SKM-1 treated with dmso at 0.1 percent for 144 hours (cell line): Measurements from ENCODE around the gene PDE4DIP.
A peak's percentile ranks its signal among the peaks of the same experiment; 100 is the strongest.
"Not testable (repeated sequence)": the region's sequence is repeated elsewhere in the genome, so short reads cannot be mapped to it uniquely, and the experiment has no call there.

ENCODE experiments used
- DNase-seq: peaks from one replicate; lab custom pipeline; 2025; ENCODE audit not compliant: unreplicated experiment; lab: John Stamatoyannopoulos, UW

PDE4DIP gene

GRCh38 chr1:148918836-148919447 is 74.7 kb downstream of the PDE4DIP start:
- DNase-seq = not testable (repeated sequence)

- not testable (repeated sequence) for DNase-seq
Measured at GRCh38 chr1:148921047-148921446, 76.8 kb downstream of the PDE4DIP start.

DNA sequence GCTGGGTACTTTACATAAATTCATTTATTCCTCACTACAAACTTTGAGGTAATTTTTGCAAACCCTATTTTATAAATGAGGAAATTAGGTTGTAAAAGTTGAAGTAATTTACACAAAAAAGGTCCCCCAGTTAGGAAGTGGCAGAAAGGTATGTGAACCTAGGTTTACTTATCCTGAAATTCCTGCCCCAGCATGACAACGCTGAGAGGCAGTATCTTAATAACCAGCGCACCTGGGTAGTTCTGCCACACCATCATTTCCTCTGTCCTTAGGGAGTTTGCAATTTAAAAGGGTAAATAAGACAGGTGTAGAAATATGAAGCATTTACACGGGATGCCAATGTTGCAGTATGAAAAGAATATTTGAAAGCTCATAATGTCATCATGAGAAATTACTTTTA is 79.6 kb downstream of the PDE4DIP start:
- DNase-seq = not testable (repeated sequence)

- not testable (repeated sequence) for DNase-seq
Measured at GRCh38 chr1:148927645-148928044, 83.4 kb downstream of the PDE4DIP start.

DNA sequence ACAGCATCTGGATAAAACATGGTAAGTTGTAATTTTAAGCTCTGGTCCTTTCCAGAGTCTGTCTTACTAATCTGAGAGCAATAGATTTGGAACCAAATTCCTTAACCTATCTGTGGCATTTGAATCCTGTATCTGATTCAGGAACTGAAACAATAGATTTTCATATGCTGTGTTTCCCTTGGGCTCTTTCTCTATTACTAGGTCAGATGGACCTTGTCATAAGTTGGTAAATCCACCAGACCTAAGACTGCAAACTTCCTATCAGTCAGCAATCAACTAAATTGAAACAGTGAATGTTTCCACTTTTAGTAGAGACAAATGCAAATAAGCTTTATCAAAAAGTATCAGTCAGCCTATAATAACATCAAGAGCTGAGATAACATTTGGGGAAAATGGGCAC is 85.0 kb downstream of the PDE4DIP start:
- DNase-seq = not testable (repeated sequence)

- DNase-seq = not testable (repeated sequence)
Measured at GRCh38 chr1:148935381-148936002, 91.3 kb downstream of the PDE4DIP start.

- DNase-seq = not testable (repeated sequence)
Measured at GRCh38 chr1:148942906-148943305, 98.7 kb downstream of the PDE4DIP start.

- not testable (repeated sequence) for DNase-seq
Measured at GRCh38 chr1:148945130-148945529, 100.9 kb downstream of the PDE4DIP start.

DNA sequence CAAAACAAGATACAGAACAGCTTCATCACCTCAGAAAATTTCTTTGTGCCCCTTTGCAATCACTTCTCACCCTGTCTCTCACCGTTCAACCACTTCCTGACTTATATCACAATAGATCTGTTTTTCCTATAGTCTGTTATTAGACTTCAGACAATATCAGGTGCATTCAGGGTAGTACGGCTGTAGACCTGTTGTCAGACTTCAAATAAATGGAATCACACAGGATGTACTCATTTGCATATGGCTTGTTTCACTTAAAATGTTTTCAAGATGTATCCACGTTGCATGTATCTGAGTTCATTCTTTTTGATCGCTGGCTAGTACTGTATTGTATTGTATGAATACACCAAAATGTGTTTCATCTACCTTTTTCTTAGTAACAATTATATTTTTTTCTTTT is 104.5 kb downstream of the PDE4DIP start:
- DNase-seq = not testable (repeated sequence)

- peak; percentile 62 for DNase-seq
Measured at GRCh38 chr1:148951336-148952227, 107.4 kb downstream of the PDE4DIP start.

DNA sequence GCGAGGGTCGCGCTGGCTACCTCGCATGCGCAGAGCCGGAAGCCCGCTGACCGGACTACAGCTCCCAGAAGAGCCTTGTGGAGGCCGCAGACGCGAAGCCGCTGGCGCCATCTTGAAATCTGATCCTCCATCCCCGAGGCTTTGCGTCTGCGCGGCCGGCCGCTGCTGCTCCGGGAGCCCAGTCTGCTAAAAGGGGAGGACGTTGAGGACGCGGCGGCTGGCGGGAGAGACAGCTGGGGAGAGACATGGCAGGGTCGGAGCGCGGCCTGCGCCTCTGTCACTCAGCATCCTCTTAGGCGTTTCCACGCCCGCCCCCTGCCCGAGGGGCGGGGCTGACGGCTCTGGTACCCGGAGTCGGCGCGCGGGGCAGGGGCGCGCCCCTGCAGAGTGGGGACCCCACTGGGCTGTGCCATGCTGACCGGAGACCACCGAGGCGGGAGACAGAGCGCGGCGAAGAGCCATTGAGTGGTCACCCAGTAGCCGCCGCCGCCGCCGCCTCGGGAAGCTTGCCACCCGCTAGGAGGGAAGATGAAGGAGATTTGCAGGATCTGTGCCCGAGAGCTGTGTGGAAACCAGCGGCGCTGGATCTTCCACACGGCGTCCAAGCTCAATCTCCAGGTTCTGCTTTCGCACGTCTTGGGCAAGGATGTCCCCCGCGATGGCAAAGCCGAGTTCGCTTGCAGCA is 108.2 kb downstream of the PDE4DIP start:
- not testable (repeated sequence) for DNase-seq

DNA sequence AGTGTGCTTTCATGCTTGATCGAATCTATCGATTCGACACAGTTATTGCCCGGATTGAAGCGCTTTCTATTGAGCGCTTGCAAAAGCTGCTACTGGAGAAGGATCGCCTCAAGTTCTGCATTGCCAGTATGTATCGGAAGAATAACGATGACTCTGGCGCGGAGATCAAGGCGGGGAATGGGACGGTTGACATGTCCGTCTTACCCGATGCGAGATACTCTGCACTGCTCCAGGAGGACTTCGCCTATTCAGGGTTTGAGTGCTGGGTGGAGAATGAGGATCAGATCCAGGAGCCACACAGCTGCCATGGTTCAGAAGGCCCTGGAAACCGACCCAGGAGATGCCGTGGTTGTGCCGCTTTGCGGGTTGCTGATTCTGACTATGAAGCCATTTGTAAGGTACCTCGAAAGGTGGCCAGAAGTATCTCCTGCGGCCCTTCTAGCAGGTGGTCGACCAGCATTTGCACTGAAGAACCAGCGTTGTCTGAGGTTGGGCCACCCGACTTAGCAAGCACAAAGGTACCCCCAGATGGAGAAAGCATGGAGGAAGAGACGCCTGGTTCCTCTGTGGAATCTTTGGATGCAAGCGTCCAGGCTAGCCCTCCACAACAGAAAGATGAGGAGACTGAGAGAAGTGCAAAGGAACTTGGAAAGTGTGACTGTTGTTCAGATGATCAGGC is 108.8 kb downstream of the PDE4DIP start:
- DNase-seq = not testable (repeated sequence)

DNA sequence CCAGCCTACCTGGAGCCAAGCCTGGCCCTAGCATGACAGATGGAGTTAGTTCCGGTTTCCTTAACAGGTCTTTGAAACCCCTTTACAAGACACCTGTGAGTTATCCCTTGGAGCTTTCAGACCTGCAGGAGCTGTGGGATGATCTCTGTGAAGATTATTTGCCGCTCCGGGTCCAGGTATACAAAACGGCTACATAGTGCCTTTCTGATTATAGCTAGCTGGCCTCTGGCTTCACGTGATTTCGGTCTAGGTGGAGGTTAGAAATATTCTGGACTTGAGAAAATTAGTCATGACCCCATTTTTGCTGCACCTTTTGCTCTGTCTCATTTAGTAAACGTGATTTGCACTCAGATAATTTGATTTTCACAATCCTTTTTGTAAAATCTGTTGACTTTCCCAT is 109.5 kb downstream of the PDE4DIP start:
- not testable (repeated sequence) for DNase-seq

GRCh38 chr1:148958343-148958742 is 114.1 kb downstream of the PDE4DIP start:
- not testable (repeated sequence) for DNase-seq

DNA sequence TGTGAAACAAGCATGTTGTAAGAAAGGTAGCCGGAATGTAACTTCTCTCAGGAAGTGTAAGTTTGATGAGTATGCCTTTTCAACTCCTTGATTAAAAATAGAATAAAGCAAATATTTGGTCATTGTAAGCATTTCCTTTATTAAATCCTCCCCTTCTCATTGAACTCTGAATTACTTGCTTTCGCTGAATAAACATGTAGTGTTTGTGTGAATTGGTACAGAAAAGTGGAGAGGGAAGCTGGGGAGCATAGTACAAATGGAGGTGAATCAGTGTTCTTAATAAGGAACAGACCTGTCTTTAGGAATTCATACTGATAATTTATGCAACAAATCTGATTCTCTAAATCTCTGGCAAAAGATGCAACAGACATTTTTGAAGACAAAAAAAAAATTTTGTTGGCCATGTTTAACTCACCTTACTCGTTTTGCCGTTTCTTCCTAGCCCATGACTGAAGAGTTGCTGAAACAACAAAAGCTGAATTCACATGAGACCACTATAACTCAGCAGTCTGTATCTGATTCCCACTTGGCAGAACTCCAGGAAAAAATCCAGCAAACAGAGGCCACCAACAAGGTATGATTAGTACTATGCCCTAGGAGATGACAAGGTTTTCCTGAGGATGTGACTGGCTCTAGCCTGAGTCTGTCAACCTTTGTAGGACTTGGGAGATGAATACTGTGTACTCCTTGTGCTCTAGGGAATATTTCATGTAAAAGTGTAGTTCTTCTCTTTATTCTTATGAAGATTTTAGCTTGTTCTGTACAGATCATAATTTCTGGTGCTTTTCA is 116.2 kb downstream of the PDE4DIP start:
- not testable (repeated sequence) for DNase-seq

GRCh38 chr1:148962127-148962857 is 118.1 kb downstream of the PDE4DIP start:
- DNase-seq = not testable (repeated sequence)

- DNase-seq = not testable (repeated sequence)
Measured at GRCh38 chr1:148966084-148966483, 121.9 kb downstream of the PDE4DIP start.

- not testable (repeated sequence) for DNase-seq
Measured at GRCh38 chr1:148967580-148967979, 123.4 kb downstream of the PDE4DIP start.

DNA sequence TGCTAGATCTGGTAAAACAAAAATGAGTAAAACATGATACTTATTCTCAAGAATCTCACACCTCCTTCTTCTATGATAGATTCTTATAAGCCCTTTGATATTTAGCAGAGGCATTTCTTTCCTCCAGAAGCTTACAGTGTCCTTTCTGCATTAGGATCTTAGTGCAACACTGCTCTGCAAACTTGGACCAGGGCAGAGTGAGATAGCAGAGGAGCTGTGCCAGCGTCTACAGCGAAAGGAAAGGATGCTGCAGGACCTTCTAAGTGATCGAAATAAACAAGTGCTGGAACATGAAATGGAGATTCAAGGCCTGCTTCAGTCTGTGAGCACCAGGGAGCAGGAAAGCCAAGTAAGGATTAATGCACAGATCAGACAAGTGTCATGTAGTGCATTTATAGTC is 124.5 kb downstream of the PDE4DIP start:
- not testable (repeated sequence) for DNase-seq
